HG03460 (cell line): ENCODE data around the gene NPEPPS.

Experiments
- ATAC-seq: cut with Tn5 transposase; IDR thresholded peaks from one replicate; pipeline ENCODE4 v1.9.1; 2021; ENCODE audit not compliant: unreplicated experiment

The NPEPPS gene

GRCh38 chr17:47663912-47664623, 133.2 kb downstream of the NPEPPS start:
- ATAC-seq: no peak

- ATAC-seq: no peak
These were observed 133.7 kb downstream of the NPEPPS start for GRCh38 chr17:47664624-47664941.

- no peak for ATAC-seq
These were observed 134.7 kb downstream of the NPEPPS start for GRCh38 chr17:47665655-47666054.

GRCh38 chr17:47669081-47669480, 138.2 kb downstream of the NPEPPS start:
- ATAC-seq: no peak

GRCh38 chr17:47670064-47670463, 139.2 kb downstream of the NPEPPS start:
- no peak for ATAC-seq
